Vagina (tissue), 2 donors: ENCODE measurements around the gene RUBCN. TPM values are rescaled to one million over a fixed set of nuclear protein-coding genes. Genes with fewer than 3 reads are reported as not detected.
"Not testable (repeated sequence)": the region's sequence is repeated elsewhere in the genome, so short reads cannot be mapped to it uniquely, and the experiment has no call there.

ENCODE experiments used
- DNase-seq, 2 donors: peaks; one replicate each; pipeline ENCODE4 v3.0.0-alpha.2; 2017; ENCODE audit errors: extremely low spot score in 2 of 2
- H3K27ac ChIP-seq: fragments of 200-600 bp; sonication (generic); one replicate; pipeline ENCODE4 v1.5.1; 2019
- H3K27me3 ChIP-seq: fragments of 200-600 bp; sonication (generic); one replicate; pipeline ENCODE4 v1.5.1; 2019
- H3K36me3 ChIP-seq, 2 donors: fragments of 200-600 bp; sonication (generic); one replicate each; pipeline ENCODE4 v1.5.1; 2017 to 2019
- H3K4me1 ChIP-seq: fragments of 200-600 bp; sonication (generic); one replicate; pipeline ENCODE4 v1.5.1; 2019
- H3K4me3 ChIP-seq, 2 donors: fragments of 200-600 bp; sonication (generic); 1 replicate in 1 of 2; 2 replicates in 1 of 2; pipeline ENCODE4 v1.5.1; 2016 to 2019
- H3K9me3 ChIP-seq: fragments of 200-600 bp; sonication (generic); one replicate; pipeline ENCODE4 v1.5.1; 2019
- intact Hi-C: fragments of 100-400 bp; cut with DNase I; formaldehyde crosslinking; loops from one replicate; pipeline ENCODE4 v1.15.1; 2023
- total RNA-seq: library from RNA; depleted of rRNA; stranded (reverse); fragments of >200 nt; gene quantifications from one replicate; pipeline ENCODE4 v1.2.3, GENCODE V29; 2016

The RUBCN gene
- total RNA-seq, 1 donor from 2014 or later, result 48.6 TPM

- DNase-seq, H3K4me1 ChIP-seq, H3K27me3 ChIP-seq, H3K36me3 ChIP-seq, H3K9me3 ChIP-seq, H3K27ac ChIP-seq, intact Hi-C loops, H3K4me3 ChIP-seq: not testable (repeated sequence)
Measured at GRCh38 chr3:197662352-197662751, 74.4 kb downstream of the RUBCN start.

GRCh38 chr3:197661874-197662273 lies 74.8 kb downstream of the RUBCN start:
- H3K4me1 ChIP-seq, H3K27me3 ChIP-seq, H3K36me3 ChIP-seq, H3K9me3 ChIP-seq, H3K27ac ChIP-seq, intact Hi-C loops, H3K4me3 ChIP-seq: not testable (repeated sequence)
- DNase-seq, result peak in 1 of 2 donors; percentile 84

- H3K27ac ChIP-seq, intact Hi-C loops, H3K27me3 ChIP-seq, H3K4me3 ChIP-seq, H3K4me1 ChIP-seq, H3K36me3 ChIP-seq, H3K9me3 ChIP-seq, DNase-seq: not testable (repeated sequence)
Measured at GRCh38 chr3:197661234-197661834, 75.4 kb downstream of the RUBCN start.

GRCh38 chr3:197659701-197660100 lies 77.0 kb downstream of the RUBCN start:
- H3K9me3 ChIP-seq, H3K27me3 ChIP-seq, intact Hi-C loops, H3K4me3 ChIP-seq, H3K4me1 ChIP-seq, H3K27ac ChIP-seq, H3K36me3 ChIP-seq, DNase-seq: not testable (repeated sequence)

GRCh38 chr3:197659144-197659543 lies 77.6 kb downstream of the RUBCN start:
- H3K9me3 ChIP-seq, DNase-seq, intact Hi-C loops, H3K27ac ChIP-seq, H3K4me3 ChIP-seq, H3K27me3 ChIP-seq, H3K36me3 ChIP-seq, H3K4me1 ChIP-seq: not testable (repeated sequence)

GRCh38 chr3:197658706-197659105 lies 78.0 kb downstream of the RUBCN start:
- DNase-seq, H3K9me3 ChIP-seq, H3K4me1 ChIP-seq, H3K36me3 ChIP-seq, intact Hi-C loops, H3K27ac ChIP-seq, H3K27me3 ChIP-seq, H3K4me3 ChIP-seq: not testable (repeated sequence)

GRCh38 chr3:197657541-197658292 lies 79.0 kb downstream of the RUBCN start:
- DNase-seq, H3K4me1 ChIP-seq, H3K27ac ChIP-seq, H3K4me3 ChIP-seq, H3K27me3 ChIP-seq, H3K36me3 ChIP-seq, intact Hi-C loops, H3K9me3 ChIP-seq: not testable (repeated sequence)

GRCh38 chr3:197656960-197657359 lies 79.7 kb downstream of the RUBCN start:
- H3K27ac ChIP-seq, DNase-seq, intact Hi-C loops, H3K4me3 ChIP-seq, H3K27me3 ChIP-seq, H3K9me3 ChIP-seq, H3K36me3 ChIP-seq, H3K4me1 ChIP-seq: not testable (repeated sequence)

- not testable (repeated sequence) for H3K27me3 ChIP-seq
Measured at GRCh38 chr3:197656129-197656528, 80.6 kb downstream of the RUBCN start.

GRCh38 chr3:197654998-197655330 lies 81.7 kb downstream of the RUBCN start:
- DNase-seq, H3K36me3 ChIP-seq, H3K4me3 ChIP-seq, intact Hi-C loops, H3K27ac ChIP-seq, H3K4me1 ChIP-seq, H3K9me3 ChIP-seq, H3K27me3 ChIP-seq: not testable (repeated sequence)

More at GRCh38 chr3:197656129-197656528, 80.6 kb downstream of the RUBCN start:
- intact Hi-C loops, H3K4me1 ChIP-seq, H3K4me3 ChIP-seq, H3K27ac ChIP-seq, H3K36me3 ChIP-seq, H3K9me3 ChIP-seq, DNase-seq: not testable (repeated sequence)

GRCh38 chr3:197654090-197654997 lies 82.4 kb downstream of the RUBCN start:
- H3K9me3 ChIP-seq, H3K27me3 ChIP-seq, H3K27ac ChIP-seq, H3K4me1 ChIP-seq, DNase-seq, H3K36me3 ChIP-seq, intact Hi-C loops: not testable (repeated sequence)
- H3K4me3 ChIP-seq, result peak overlapping the region; percentile 33 to 41

GRCh38 chr3:197652860-197653259 lies 83.8 kb downstream of the RUBCN start:
- H3K36me3 ChIP-seq, H3K4me3 ChIP-seq, H3K4me1 ChIP-seq, DNase-seq, intact Hi-C loops, H3K9me3 ChIP-seq, H3K27me3 ChIP-seq, H3K27ac ChIP-seq: not testable (repeated sequence)

GRCh38 chr3:197647649-197648048 lies 89.1 kb downstream of the RUBCN start:
- H3K27me3 ChIP-seq, H3K27ac ChIP-seq, H3K4me1 ChIP-seq, DNase-seq, intact Hi-C loops, H3K4me3 ChIP-seq, H3K9me3 ChIP-seq, H3K36me3 ChIP-seq: not testable (repeated sequence)
